Hematopoietic multipotent progenitor cell treated with erythropoietin and hydrocortisone succinate and interleukin-3 and kit ligand, for 4 days (in vitro differentiated cells): ENCODE results near the gene GPR152.
"Not testable (repeated sequence)": the region's sequence is repeated elsewhere in the genome, so short reads cannot be mapped to it uniquely, and the experiment has no call there.

ENCODE experiments used
- DNase-seq: peaks from one replicate; pipeline ENCODE4 v3.0.0-alpha.2; 2015

GPR152 gene

DNA sequence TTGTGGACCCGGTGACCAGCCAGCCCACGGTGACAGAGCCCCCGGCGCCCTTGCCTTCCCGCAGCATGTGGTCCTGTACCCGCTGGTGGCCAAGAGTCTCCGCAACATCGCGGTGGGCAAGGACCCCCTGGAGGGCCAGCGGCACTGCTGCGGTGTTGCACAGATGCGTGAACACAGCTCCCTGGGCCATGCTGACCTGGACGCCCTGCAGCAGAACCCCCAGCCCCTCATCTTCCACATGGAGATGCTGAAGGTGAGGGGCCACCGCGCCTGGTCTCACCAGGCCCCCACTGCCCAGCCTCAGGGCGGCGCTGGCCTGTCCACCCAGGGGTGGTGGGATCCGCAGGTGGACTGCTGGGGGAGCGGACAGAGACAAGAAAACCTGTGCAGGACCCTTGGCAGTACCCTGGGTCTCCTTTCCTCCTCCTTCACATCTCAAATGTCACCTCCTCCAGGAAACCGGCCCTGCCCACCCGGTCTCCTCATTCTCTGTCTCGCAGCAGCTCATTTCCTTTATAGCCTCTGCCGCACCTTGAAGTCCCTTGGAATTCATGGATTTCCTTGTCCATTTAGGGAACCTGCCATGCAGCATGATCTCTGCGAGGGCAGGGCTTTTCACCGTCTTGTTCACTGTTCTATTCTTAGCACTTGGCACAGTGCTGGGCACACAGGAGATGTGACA lies 36.8 kb upstream of the GPR152 start:
- DNase-seq: no peak

DNA sequence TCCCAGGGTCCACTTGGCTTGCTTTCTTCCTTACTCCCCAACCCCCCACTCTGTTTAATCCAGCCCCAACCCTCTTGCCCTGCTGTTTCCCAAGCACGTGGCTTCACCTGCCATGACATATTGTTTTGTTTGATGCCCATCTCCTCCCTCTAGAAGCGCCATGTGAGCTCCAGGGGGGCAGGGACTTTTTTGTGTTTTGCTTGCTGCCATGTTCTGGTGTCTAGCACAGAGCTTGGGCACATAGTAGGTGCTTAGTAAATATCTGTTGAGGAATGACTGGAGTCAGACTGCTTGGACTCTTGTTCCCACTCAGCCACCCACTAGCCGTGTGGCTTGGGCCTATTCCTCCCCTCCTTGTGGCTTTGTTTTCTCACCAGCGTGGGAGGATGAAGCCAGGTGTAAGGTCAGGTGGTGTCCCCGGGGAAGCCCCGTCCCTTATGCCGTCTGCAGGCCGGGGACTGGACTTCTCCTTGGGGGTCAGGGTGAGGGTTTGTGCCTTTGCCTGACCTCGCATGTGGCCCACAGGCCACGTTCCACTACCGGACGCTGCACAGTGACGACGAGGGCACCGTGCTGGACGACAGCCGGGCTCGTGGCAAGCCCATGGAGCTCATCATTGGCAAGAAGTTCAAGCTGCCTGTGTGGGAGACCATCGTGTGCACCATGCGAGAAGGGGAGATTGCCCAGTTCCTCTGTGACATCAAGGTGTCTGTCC lies 34.1 kb upstream of the GPR152 start:
- no peak for DNase-seq

DNA sequence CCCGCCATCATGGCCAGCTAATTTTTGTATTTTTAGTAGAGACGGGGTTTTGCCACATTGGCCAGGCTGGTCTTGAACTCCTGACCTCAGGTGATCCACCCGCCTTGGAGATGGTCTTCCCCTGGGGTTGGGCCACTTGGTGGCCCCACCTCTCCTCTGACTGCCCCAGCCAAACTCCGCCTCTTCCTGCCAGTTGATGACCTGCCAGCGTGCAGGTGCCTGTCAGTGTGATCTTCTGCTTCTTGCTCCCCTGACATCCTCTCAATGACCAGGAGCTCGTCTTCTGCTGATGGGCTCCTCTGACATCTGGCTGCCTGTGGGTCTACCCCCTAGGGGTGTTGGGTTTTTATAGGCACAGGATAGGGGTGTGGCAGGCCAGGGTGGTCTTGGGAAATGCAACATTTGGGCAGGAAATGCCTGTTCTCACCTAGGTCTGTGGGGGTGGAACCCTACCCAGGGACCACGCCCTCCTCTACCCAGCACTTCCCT lies 33.4 kb upstream of the GPR152 start:
- DNase-seq: not testable (repeated sequence)

DNA sequence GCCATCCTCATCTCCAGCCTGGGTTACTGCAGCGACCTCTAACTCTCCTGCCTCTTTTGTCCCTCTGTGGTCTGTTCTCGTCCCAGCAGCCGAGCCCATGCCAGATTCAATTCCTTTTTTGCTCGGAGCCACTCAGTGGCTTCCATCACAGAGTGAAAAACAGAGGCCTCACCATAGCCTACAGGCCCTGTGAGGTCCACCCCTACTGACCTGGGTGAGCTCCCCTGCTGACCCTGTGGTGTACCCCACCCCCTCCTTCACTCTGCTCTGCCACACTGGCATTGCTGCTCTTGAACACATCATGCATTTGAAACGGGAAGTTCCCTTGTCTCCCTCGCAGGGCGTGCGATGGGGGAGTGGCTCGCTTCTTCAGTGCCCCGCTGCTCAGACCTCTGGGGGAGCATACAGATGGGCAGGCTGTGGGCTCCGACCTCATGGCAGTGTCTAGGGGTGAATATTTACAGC lies 32.4 kb upstream of the GPR152 start:
- peak; percentile 85 for DNase-seq

DNA sequence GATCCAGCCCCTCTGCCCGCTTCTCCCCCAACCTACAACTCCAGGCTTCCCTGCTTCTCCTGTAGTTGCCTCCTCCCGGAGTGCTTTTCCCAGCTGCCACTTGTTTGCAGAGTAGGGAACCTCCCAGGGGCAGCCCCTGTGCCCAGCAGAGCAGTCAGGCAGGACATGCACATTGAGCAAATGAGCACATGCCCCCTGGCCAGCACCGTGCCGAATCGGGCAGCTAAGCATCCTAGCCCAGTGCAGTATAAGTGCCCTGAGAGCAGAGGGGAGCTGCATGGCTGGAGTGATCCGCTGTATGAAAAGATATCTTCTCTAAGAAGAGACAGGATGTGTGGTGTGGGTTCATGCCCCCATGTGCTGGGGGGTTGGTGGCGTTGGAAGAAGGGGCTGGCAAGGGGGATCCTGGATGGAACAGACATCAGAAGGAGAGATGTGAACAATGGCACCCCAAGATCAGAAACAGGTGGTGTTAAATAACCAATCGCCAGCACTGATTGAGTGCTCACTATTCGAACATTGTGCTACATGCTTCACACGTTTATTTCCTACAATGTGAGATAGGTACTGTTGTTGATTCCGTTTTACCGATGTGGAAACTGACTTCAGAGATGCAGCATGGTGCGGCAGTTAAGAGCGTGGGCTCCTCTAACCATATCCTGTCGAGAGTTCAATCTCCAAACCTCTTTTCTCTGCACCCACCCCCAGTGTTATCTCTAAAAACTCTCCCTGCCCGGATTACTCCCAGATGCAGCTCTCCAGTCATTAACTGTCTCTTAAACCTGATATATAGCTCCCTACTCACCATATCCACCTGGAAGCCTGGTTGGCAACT lies 31.5 kb upstream of the GPR152 start:
- DNase-seq: peak; percentile 39

DNA sequence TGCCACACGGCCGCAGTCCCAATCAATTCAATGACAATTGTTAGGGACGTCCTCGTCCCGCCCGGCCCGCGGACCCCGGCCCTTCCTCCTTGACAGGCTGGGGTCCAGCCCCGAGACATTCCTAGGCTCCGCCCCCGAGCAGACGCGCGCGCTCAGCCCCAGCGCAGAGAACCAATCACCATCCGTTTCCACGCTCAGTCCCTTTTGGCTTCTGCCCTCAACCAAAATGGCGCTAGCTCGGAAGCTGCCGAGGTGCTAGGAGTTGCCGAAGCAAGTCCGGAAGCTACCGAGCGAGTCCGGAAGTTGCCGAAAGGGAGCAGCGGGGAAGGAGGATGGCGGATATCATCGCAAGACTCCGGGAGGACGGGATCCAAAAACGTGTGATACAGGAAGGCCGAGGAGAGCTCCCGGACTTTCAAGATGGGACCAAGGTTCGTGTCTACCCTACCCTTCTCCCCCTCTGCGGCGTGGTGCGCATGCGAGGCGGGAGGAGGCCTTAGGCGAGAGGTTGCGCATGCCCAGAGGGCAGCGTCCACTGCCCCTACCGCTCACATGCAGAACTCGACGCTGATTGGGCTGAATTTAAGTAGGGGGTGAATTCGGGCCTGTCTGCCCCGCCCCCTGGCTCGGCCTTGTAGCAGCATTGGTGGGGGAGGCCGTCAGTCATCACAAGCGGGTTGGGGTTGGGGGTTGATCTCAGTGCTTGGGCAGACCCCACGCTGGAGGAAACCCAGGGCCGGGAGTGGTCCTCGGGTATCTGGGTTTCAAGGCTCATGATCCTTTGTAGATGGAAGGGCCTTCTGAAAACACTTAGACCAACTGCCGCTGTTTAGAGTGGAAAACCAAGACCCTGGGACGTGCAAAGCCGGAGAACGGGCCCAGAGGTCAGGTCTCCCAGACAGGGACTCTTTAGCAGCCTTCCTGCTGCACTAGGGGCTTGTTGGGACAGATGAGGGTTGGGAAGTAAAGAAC lies 30.6 kb upstream of the GPR152 start, which contains the start of gene AIP:
TSS of gene AIP (plus strand) at position 200 of the 972 bp plus-strand sequence. CDS start at position 333, 133 bp downstream.
- peak; percentile 99 for DNase-seq

DNA sequence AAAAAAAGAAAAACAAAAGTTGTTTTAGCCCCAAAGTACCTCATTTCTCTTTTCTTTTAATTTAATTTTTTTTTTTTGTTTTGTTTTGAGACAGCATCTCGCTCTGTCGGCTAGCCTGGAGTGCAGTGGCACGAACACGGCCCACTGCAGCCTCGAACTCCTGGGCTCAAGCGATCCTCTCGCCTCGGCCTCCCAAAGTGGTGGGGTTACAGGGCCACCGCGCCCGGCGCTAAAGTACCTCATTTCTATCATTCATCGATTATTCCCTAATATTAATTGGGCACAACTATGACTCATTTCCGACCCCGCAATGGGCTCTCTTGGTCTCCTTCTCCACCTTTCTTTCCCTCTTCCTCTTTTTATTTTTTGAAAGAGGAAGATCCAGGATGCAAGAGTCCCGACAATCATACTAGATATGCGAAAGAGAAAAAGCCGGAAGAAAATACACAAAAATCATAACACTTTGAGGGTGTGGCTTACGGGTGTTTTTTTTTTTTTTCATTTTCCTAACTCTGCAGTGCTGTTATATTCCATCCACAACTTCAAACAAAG lies 29.8 kb upstream of the GPR152 start:
- no peak for DNase-seq

DNA sequence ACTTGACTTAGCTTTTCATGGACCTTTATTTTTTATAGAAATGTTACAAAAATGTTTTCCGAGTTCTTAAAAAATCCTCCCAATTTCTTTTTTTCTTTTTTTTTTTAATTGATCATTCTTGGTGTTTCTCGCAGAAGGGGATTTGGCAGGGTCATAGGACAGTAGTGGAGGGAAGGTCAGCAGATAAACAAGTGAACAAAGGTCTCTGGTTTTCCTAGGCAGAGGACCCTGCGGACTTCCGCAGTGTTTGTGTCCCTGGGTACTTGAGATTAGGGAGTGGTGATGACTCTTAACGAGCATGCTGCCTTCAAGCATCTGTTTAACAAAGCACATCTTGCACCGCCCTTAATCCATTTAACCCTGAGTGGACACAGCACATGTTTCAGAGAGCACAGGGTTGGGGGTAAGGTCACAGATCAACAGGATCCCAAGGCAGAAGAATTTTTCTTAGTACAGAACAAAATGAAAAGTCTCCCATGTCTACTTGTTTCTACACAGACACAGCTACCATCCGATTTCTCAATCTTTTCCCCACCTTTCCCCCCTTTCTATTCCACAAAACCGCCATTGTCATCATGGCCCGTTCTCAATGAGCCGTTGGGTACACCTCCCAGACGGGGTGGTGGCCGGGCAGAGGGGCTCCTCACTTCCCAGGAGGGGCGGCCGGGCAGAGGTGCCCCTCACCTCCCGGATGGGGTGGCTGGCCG lies 25.0 kb upstream of the GPR152 start:
- not testable (repeated sequence) for DNase-seq

DNA sequence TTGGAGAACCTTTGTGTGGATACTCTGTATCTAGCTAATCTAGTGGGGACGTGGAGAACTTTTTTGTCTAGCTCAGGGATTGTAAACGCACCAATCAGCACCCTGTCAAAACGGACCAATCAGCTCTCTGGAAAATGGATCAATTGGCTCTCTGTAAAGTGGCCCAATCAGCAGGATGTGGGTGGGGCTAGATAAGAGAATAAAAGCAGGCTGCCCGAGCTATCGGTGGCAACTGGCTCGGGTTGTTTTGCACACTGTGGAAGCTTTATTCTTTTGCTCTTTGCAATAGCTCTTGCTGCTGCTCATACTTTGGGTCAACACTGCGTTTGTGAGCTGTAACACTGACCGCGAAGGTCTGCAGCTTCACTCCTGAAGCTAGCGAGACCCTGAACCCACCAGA lies 24.2 kb upstream of the GPR152 start:
- DNase-seq: not testable (repeated sequence)

DNA sequence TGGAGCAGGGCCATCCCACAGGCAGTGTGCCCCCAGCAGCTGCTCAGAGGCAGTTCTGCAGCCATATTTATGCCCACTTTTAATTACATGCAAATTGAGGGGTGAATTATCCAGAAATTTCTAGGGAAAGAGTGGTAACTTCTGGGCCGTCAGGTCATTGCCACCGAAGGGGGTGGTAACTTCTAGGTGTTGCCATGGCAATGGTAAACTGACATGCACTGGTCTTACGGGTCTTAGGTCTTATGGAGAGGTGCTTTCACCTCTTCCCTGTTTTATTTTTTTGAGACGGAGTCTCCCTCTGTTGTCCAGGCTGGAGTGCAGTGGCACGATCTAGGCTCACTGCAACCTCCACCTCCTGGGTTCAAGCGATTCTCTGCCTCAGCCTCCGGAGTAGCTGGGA lies 20.4 kb upstream of the GPR152 start:
- no peak for DNase-seq

DNA sequence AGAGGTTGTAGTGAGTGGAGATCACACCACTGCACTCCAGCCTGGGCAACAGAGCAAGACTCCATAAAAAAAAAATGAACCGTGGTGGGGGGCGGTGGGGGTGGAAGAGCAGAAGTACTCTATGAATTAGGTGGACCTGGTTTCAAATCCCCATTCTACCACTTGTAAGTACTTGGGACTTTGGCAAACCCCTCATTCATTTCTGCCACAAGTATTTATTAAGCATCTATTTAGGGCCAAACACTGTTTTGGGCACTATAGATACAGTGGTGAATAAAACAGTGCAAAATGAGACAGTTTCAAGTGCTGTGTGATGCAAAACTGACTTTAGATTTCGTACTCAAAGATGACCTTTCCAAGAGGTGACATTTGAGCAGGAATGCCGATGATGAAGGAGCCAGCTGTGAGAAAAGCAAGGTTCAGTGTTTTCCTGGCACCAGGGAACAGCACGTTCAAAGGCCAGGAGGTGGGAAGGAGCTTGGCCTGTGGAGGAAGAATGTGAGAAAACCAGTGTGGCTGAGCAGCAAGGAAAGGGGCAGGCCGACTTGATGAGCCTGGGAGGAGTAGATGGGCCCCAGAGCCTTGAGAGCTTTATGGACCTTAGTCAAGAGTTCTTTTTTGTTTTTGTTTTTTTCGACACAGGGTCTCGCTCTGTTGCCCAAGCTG lies 17.9 kb upstream of the GPR152 start:
- no peak for DNase-seq

DNA sequence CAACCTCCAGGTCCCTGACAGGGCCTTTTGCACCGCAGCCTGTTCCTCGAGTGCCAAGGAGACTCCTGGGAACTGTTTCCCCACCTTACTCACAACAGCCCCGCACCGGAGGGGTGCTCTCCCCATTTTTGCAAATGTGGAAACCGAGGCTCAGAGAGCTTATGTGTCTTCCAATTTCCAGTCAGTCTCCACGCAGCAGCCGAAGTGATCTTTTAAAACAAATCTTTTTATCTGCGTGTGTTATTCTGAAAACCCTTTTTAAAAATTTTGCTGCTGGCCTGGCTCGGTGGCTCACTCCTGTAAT lies 16.9 kb upstream of the GPR152 start:
- DNase-seq: no peak

DNA sequence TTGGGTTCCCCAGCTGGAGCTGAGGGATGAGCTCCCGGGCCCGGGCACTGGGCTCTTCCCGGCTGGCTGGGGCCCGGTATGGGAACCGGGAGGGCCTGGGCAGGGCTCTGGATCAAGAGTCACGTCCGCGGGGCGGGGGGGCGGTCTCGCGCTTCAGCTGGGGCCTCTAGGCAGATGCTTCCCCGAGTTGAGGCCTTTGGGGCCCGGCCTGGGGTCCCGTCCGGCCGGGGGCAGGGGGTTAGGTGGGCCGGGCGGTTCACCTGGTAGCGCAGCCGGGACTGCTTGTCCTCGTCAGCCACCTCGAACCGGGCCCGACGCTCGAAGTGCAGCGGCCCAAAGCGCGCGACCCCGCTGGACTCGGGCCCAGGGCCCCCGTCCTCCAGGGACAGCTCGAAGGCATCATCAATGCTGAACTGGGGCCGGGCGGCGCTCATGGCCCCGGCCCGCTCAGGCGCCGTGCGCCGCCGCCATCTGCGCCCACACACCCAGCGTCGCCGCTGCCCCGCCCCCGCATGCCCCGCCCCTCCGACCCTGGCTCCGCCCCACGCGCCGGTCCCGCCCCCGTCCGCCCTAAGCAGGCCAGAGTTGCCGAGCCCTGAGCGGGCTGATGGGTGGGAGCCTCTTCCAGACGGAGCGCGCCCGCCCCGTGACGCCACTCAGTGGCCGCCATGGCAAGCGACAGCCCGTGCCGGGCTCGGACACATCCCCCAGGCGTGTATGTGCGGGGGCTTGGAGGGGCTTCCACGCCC lies 16.4 kb upstream of the GPR152 start, which contains the start of gene TMEM134:
TSS of gene TMEM134 (minus strand) at position 493 of the 749 bp plus-strand sequence. CDS start at position 434, 59 bp downstream.
- peak; percentile 97 for DNase-seq

DNA sequence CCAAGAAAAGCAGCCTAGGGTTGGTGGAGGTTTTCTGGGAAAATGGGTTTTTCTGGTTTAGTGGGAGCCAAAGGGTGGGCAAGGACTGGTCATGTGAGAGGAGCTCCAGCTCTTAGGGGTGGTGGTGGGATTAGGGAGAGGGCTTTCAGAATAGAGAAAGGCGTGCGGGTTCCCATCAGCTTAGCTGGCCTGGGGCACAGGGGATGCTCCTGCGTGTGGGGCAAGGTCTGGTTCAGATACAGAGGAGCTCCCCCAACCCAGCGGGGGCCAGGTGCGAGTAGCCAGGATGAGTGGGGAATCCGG lies 15.9 kb upstream of the GPR152 start:
- no peak for DNase-seq

DNA sequence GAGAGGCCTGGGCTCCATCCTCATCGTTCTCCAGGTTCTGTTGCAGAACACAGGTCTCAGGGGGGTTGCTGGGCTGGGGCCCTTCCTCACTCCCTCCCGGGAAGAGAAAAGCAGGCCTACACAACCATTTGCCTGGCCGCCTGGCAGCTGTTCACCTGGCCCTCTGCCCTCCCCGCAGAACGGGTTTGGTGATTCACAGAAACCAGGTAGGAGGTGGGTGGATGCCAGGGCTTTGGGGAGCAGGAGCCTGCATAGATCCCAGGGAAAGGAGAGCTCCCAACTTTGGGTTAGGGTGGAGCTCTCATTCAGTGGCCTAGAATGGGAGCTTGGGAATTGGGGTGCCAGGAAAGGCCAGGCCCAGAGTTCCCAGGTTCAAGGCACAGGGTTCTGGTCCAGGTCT lies 15.5 kb upstream of the GPR152 start:
- no peak for DNase-seq

DNA sequence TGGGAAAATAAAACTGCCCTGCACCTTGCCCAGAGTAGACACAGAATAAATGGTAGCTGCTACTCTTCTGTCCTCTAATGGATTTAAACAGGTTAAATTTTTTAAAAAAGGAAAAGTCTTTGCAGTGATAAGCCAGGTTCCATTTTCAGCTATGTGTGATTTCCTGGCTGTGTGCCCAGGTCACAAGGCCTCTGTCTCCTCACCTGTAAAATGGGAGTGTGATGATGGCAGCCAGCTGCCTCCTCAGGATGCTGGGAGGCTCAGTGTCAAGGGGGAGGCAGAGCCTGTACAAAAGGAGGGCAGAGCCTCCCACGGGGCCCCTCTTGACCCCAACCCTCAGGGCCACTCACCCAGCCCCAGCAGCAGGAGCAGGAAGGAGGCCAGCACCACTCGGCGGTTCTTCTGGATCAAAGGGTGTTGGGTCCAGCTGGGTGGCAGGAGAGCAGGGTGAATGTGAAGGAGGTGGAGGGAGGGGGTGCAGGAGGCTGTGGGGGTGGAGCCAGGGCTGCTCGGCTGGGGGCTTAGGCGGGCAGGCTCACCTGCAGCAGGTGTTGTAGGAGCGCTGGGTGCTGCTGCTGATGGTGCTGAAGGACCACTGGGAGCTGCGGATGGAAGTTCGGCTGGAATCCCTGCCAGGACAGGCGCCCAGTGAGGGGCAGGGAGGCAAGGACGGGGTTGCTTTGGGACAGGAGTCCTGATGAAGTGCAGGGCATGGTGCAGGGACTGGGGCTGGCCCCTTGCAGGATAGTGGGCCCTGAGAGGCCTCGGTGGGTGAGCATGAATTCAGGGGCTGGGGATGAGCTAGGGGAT lies 14.6 kb upstream of the GPR152 start:
- no peak for DNase-seq

DNA sequence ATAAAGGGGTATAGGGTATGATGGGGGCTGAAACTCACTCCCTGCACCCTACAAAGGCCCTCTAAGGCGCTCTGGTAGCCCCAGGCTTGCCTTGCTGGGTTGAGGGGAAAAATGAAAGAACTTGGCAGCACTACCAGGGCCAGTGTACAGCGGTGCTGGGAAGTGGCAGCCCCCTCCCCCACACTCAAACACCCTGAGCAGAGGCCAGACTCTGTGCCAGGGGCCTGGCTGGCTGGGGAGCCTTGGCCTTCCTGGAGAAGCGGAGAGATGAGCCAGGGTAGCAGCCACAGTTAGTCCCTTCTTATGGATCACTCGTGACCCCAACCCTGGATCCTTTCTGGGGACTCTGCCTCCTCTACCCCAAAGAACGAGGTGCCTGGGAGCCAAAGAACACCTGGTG lies 13.8 kb upstream of the GPR152 start:
- no peak for DNase-seq

DNA sequence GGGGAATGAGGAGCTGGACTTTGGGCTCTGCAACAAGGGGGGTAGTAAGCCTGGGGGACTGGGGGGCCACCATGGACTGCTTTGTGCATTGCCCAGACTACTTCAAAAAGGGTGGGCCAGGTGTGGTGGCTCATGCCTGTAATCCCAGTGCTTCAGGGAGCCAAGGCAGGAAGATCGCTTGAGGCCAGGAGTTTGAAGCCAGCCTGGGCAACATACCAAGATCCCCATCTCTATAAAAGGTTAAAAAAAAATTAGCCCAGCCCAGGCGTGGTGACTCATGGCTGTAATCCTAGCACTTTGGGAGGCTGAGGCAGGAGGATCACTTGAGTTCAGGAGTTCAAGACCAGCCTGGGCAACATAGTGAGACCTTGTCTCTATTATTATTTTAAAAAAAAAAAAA lies 13.0 kb upstream of the GPR152 start:
- DNase-seq: not testable (repeated sequence)

DNA sequence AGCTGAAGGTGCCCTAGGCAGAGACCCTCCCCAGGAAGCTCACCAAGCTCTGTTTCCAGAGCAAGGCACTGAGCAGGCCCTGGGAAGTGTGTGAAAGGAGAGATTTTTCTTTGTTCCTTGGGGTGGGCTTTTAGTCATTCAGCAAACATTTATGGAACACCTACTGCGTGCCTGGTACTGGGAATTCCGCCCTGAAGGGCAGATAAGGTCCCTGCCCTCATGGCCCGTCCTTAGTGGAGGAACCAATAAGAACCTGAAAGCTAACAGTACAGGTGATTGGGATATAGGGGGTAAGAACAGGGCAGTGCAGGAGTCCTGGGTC lies 12.6 kb upstream of the GPR152 start:
- no peak for DNase-seq
